Endodermal cell (in vitro differentiated cells): ENCODE results near the gene PUS7. TPM values are rescaled to one million over a fixed set of nuclear protein-coding genes. Genes with fewer than 3 reads are reported as not detected.

Experiments used
- DNase-seq: peaks from one replicate; pipeline ENCODE4 v3.0.0-alpha.2; 2017
- H3K27ac ChIP-seq: 2 replicates; pipeline ENCODE4 v1.5.1; 2013; ENCODE audit warnings: mild to moderate bottlenecking, low read depth, low read length, moderate library complexity
- H3K27me3 ChIP-seq: 2 replicates; pipeline ENCODE4 v1.6.1; 2013; ENCODE audit warnings: mild to moderate bottlenecking, low read length, moderate library complexity; ENCODE audit not compliant: insufficient read depth, control insufficient read depth, poor library complexity, severe bottlenecking
- H3K36me3 ChIP-seq: 2 replicates; pipeline ENCODE4 v1.7.0; 2013; ENCODE audit warnings: mild to moderate bottlenecking, low read length, moderate library complexity; ENCODE audit not compliant: control insufficient read depth, insufficient read depth
- H3K4me1 ChIP-seq: one replicate; pipeline ENCODE4 v1.7.0; 2013; ENCODE audit warnings: low read length; ENCODE audit not compliant: control insufficient read depth, insufficient read depth
- H3K4me3 ChIP-seq: 2 replicates; pipeline ENCODE4 v1.5.1; 2013; ENCODE audit warnings: mild to moderate bottlenecking, low read length, moderate library complexity
- H3K9ac ChIP-seq: 2 replicates; pipeline ENCODE4 v1.6.1; 2013; ENCODE audit warnings: mild to moderate bottlenecking, low read length, moderate library complexity; ENCODE audit not compliant: poor library complexity, severe bottlenecking; ENCODE audit errors: extremely low read depth
- H3K9me3 ChIP-seq: 2 replicates; pipeline ENCODE4 v1.6.1; 2013; ENCODE audit warnings: mild to moderate bottlenecking, low read length, moderate library complexity; ENCODE audit not compliant: control insufficient read depth
- H3K27ac Mint-ChIP-seq: 2 replicates; pipeline ENCODE4 v1.8.0; 2020; ENCODE audit warnings: mixed read lengths
- H3K27me3 Mint-ChIP-seq: 2 replicates; pipeline ENCODE4 v1.8.0; 2021; ENCODE audit warnings: mild to moderate bottlenecking, mixed read lengths; ENCODE audit not compliant: insufficient read depth
- H3K36me3 Mint-ChIP-seq: 2 replicates; pipeline ENCODE4 v1.8.0; 2020; ENCODE audit warnings: low read depth, mixed read lengths
- H3K4me1 Mint-ChIP-seq: 2 replicates; pipeline ENCODE4 v1.8.0; 2020; ENCODE audit warnings: mixed read lengths
- H3K4me3 Mint-ChIP-seq: 2 replicates; pipeline ENCODE4 v1.8.0; 2020; ENCODE audit warnings: mild to moderate bottlenecking, moderate library complexity, mixed read lengths
- H3K9me3 Mint-ChIP-seq: 2 replicates; pipeline ENCODE4 v1.8.0; 2020; ENCODE audit warnings: mild to moderate bottlenecking, mixed read lengths
- WGBS, 2 experiments: methylation state at CpG; one replicate each; pipeline versions ENCODE4 v1.1.5 to v1.1.7; 2013; ENCODE audit warnings: missing lambda C conversion rate in 2 of 2, mixed read lengths in 1 of 2; ENCODE audit not compliant: insufficient coverage in 1 of 2, insufficient read length in 1 of 2; 5-methylcytosine and 5-hydroxymethylcytosine counted together
- total RNA-seq, 2 donors: library from RNA; stranded (reverse); fragmentation: NEBNext Ultra II Directional in 1 of 2; extraction: Animal tissue kit (Norgen Biotek cat#: 25700) in 1 of 2; gene quantifications; 2 replicates in 1 of 2; 3 replicates in 1 of 2; pipeline ENCODE4 v1.2.1, GENCODE V29; 2021
- TF ChIP-seq, protein P1 (sequence below): fragments of 200-600 bp; sonication (generic); conservative IDR thresholded peaks from 2 replicates; pipeline ENCODE4 v1.5.0; 2021; ENCODE audit warnings: antibody characterized with exemption, mild to moderate bottlenecking

PUS7 gene
- total RNA-seq, 2 donors from 2014 or later, result 30.0 to 38.7 TPM

DNA sequence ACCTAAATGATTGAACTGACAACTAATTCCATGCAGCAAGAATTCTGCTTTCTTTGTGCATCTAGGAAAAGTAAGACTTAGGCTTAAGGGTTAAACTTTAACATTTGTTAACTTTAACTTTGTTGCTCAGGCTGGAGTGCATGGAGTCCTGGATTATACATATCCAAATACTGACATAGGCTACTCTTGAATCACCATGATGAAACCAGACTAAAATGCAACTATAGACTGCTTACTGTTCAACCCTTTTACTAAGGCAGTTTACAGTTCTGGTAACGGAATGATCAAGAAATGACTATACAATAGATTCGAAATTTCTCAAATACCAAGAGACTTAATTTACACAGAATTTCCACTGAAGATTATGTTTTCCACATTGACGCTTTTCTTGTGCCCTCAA is 52.0 kb downstream of the PUS7 start:
- H3K27ac ChIP-seq, result no peak overlapping the region
- no peak overlapping the region for H3K27ac Mint-ChIP-seq
- no peak overlapping the region for H3K4me3 ChIP-seq
- H3K36me3 ChIP-seq, result peaks cover 38% of the 10 kb centered on the region
- no peak for DNase-seq
- H3K9me3 Mint-ChIP-seq, result no peaks in the 10 kb centered on the region
- H3K9ac ChIP-seq, result no peak overlapping the region
- H3K27me3 Mint-ChIP-seq, result no peaks in the 10 kb centered on the region
- H3K36me3 Mint-ChIP-seq, result peaks cover 37% of the 10 kb centered on the region
- no peaks in the 10 kb centered on the region for H3K4me1 Mint-ChIP-seq
- H3K4me3 Mint-ChIP-seq, result no peak overlapping the region
- no peaks in the 10 kb centered on the region for H3K4me1 ChIP-seq
- TF ChIP-seq, protein P1, sequence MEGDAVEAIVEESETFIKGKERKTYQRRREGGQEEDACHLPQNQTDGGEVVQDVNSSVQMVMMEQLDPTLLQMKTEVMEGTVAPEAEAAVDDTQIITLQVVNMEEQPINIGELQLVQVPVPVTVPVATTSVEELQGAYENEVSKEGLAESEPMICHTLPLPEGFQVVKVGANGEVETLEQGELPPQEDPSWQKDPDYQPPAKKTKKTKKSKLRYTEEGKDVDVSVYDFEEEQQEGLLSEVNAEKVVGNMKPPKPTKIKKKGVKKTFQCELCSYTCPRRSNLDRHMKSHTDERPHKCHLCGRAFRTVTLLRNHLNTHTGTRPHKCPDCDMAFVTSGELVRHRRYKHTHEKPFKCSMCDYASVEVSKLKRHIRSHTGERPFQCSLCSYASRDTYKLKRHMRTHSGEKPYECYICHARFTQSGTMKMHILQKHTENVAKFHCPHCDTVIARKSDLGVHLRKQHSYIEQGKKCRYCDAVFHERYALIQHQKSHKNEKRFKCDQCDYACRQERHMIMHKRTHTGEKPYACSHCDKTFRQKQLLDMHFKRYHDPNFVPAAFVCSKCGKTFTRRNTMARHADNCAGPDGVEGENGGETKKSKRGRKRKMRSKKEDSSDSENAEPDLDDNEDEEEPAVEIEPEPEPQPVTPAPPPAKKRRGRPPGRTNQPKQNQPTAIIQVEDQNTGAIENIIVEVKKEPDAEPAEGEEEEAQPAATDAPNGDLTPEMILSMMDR, result no peak
- WGBS, 2 experiments, result 92 to 98% methylated on average over 3 of the region's 3 CpGs
- H3K9me3 ChIP-seq, result no peaks in the 10 kb centered on the region
- no peaks in the 10 kb centered on the region for H3K27me3 ChIP-seq

DNA sequence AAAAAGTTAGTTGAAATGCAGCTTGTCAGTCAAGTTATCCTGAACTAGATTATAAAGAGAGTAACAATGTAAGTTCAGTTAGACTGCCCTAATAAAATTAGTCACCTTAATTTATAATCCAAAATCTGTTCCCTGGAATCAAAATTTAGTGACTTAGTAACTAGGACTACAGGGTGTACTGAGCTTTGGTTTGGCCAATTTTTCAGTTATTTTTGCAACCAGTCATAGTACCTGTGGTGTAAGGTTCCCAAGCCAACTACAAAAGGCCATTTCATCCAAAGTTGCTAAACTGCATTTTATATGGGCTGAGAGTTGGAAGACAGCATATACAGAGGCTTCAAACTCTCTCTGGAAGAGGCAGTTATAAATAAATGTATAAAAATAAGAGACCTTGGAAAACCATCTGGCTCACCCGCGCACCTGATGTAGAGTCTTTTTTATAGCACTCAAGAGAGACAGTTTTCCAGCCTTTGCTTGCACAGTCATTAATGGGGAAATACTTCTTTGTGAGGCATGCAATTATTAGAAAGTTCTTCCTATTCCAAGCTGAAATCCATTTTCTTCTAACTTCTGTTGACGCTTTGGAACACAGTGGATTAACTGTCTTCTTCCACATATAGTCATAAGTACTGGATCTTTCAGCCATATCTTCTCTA is 59.2 kb downstream of the PUS7 start:
- Mint-ChIP-seq H3K4me3 (no peak overlapping the region), H3K27me3 (no peaks in the 10 kb centered on the region), H3K4me1 (peaks cover 1% of the 10 kb centered on the region), H3K9me3 (no peaks in the 10 kb centered on the region), H3K36me3 (peaks cover 55% of the 10 kb centered on the region), H3K27ac (no peak overlapping the region)
- WGBS, 2 experiments, result 96 to 98% methylated on average over 3 of the region's 3 CpGs
- Histone ChIP-seq H3K36me3 (peaks cover 38% of the 10 kb centered on the region), H3K27me3 (no peaks in the 10 kb centered on the region), H3K9me3 (no peaks in the 10 kb centered on the region), H3K4me3 (no peak overlapping the region), H3K27ac (no peak overlapping the region), H3K9ac (no peak overlapping the region), H3K4me1 (no peaks in the 10 kb centered on the region)
- no peak for DNase-seq
- TF ChIP-seq, protein P1, result no peak

DNA sequence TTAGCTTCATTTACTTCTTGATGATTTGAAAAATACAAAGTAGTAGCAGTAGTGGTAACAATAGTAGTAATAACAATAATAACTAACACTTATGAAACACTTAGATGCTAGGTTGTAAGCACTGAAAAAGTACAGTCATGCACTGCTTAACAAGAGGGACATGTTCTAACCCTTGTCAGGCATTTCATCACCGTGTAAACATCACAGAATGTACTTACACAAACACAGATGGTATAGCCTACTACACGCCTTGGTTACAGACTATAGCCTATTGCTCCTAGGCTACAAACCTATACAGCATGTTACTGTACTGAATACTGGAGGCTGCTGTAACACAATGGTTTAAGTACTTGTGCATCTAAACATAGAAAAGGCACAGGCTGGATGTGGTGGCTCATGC is 60.6 kb downstream of the PUS7 start:
- H3K27ac ChIP-seq, result no peak overlapping the region
- DNase-seq, result no peak
- WGBS, 2 experiments, result 92 to 95% methylated on average over 2 of the region's 2 CpGs
- H3K36me3 Mint-ChIP-seq, result peaks cover 55% of the 10 kb centered on the region
- H3K27ac Mint-ChIP-seq, result no peak overlapping the region
- TF ChIP-seq, protein P1, result no peak
- peaks cover 4% of the 10 kb centered on the region for H3K4me1 Mint-ChIP-seq
- no peak overlapping the region for H3K4me3 ChIP-seq
- H3K36me3 ChIP-seq, result peaks cover 42% of the 10 kb centered on the region
- no peaks in the 10 kb centered on the region for H3K27me3 Mint-ChIP-seq
- H3K4me3 Mint-ChIP-seq, result no peak overlapping the region
- no peak overlapping the region for H3K9ac ChIP-seq
- peaks cover 4% of the 10 kb centered on the region for H3K4me1 ChIP-seq
- H3K9me3 Mint-ChIP-seq, result no peaks in the 10 kb centered on the region
- no peaks in the 10 kb centered on the region for H3K9me3 ChIP-seq
- no peaks in the 10 kb centered on the region for H3K27me3 ChIP-seq
